A549 (cell line): Measurements from ENCODE around the gene RIIAD1.
"Not testable (repeated sequence)": the region's sequence is repeated elsewhere in the genome, so short reads cannot be mapped to it uniquely, and the experiment has no call there.

ENCODE experiments used
- CTCF ChIP-seq: fragments of >200 bp; sonication (Bioruptor Twin); formaldehyde crosslinking; IDR thresholded peaks from 3 replicates; pipeline ENCODE4 v1.5.1; 2016
- HDAC2 ChIP-seq: fragments of 200-600 bp; sonication (generic); IDR thresholded peaks from 2 replicates; pipeline ENCODE4 v1.6.1; 2016
- HMGXB4 ChIP-seq: fragments of 250-450 bp; sonication (Bioruptor Pico); IDR thresholded peaks from 2 replicates; pipeline ENCODE4 v1.5.0; 2021; ENCODE audit warnings: mild to moderate bottlenecking, moderate library complexity, borderline replicate concordance
- NFE2L2 ChIP-seq: fragments of 150-350 bp; conservative IDR thresholded peaks from 2 replicates; pipeline ENCODE4 v1.6.1; 2014; ENCODE audit warnings: low read length
- POLR2A ChIP-seq: IDR thresholded peaks from 2 replicates; pipeline ENCODE4 v1.6.1; 2012; ENCODE audit warnings: mild to moderate bottlenecking, low read length
- POLR2AphosphoS2 ChIP-seq: conservative IDR thresholded peaks from 2 replicates; pipeline ENCODE4 v1.6.1; 2012; ENCODE audit warnings: low read length, improper control_type of control experiment, inconsistent platforms
- RCOR1 ChIP-seq: fragments of 150-350 bp; IDR thresholded peaks from 2 replicates; pipeline ENCODE4 v1.6.1; 2014; ENCODE audit warnings: antibody characterized with exemption, low read length, low read depth

- not testable (repeated sequence) for TF ChIP-seq CTCF; HDAC2; POLR2A; NFE2L2; POLR2AphosphoS2; RCOR1; HMGXB4 (CRISPR knock-in tag)
Observed at GRCh38 chr1:151768351-151769066, 47.2 kb downstream of the RIIAD1 start.
